Activated B cell treated with CpG ODN at 0.5 μM for 24 hours (primary cell): ENCODE measurements around the gene SLC17A8. TPM values are rescaled to one million over a fixed set of nuclear protein-coding genes. Genes with fewer than 3 reads are reported as not detected.

Experiments used
- ATAC-seq: fragments of 200-7000 bp; cut with Tn5 transposase; one replicate; pipeline ENCODE4 v1.10.0; 2021; ENCODE audit warnings: low read depth, mild to moderate bottlenecking, moderate library complexity
- CTCF ChIA-PET: fragments of 350-600 bp; sonication (Branson Sonifier 250); formaldehyde crosslinking; loops from one replicate; lab custom pipeline; 2021; ENCODE audit warnings: antibody characterized with exemption; lab: Charles Lee
- POLR2A ChIA-PET: fragments of 350-600 bp; sonication (Branson Sonifier 250); formaldehyde crosslinking; loops from one replicate; lab custom pipeline; 2021; ENCODE audit warnings: antibody characterized with exemption; lab: Charles Lee
- DNase-seq: peaks from one replicate; pipeline ENCODE4 v3.0.0; 2022
- H3K27ac Mint-ChIP-seq: one replicate; pipeline ENCODE4 v1.8.0; 2020; ENCODE audit warnings: mixed read lengths
- H3K27me3 Mint-ChIP-seq: one replicate; pipeline ENCODE4 v1.8.0; 2021; ENCODE audit warnings: mixed read lengths
- H3K36me3 Mint-ChIP-seq: one replicate; pipeline ENCODE4 v1.8.0; 2021; ENCODE audit warnings: low read depth, mixed read lengths
- H3K4me1 Mint-ChIP-seq: one replicate; pipeline ENCODE4 v1.8.0; 2021; ENCODE audit warnings: mixed read lengths
- H3K4me3 Mint-ChIP-seq: one replicate; pipeline ENCODE4 v1.8.0; 2020; ENCODE audit warnings: mild to moderate bottlenecking, mixed read lengths
- H3K9me3 Mint-ChIP-seq: one replicate; pipeline ENCODE4 v1.8.0; 2020; ENCODE audit warnings: mixed read lengths
- CTCF ChIP-seq: fragments of 200-600 bp; IDR thresholded peaks from one replicate; pipeline ENCODE4 v1.8.0; 2022; ENCODE audit warnings: antibody characterized with exemption, mild to moderate bottlenecking
- intact Hi-C: fragments of 100-400 bp; cut with micrococcal nuclease; formaldehyde crosslinking; loops from one replicate; pipeline ENCODE4 v1.15.1; 2024
- total RNA-seq: library from RNA; stranded (reverse); gene quantifications from 2 replicates; pipeline ENCODE4 v1.2.3, GENCODE V29; 2022

SLC17A8 gene
- total RNA-seq, 1 donor from 2014 or later: not detected

- H3K36me3 Mint-ChIP-seq: no peaks in the 10 kb centered on the region
- H3K27ac Mint-ChIP-seq: no peak overlapping the region
- intact Hi-C loops: no loop called here
- H3K27me3 Mint-ChIP-seq: no peaks in the 10 kb centered on the region
- H3K9me3 Mint-ChIP-seq: peaks cover 2% of the 10 kb centered on the region
- ChIA-PET CTCF (no interaction called here), POLR2A (no interaction called here)
- H3K4me3 Mint-ChIP-seq: no peak overlapping the region
- H3K4me1 Mint-ChIP-seq: no peaks in the 10 kb centered on the region
- ATAC-seq (no peak), DNase-seq (no peak)
- no peak for TF ChIP-seq CTCF
Observed at GRCh38 chr12:100433701-100434100, 76.8 kb downstream of the SLC17A8 start.

GRCh38 chr12:100434177-100434576 lies 77.3 kb downstream of the SLC17A8 start:
- no peak for DNase-seq
- H3K4me3 Mint-ChIP-seq: no peak overlapping the region
- no peak overlapping the region for H3K27ac Mint-ChIP-seq
- no peaks in the 10 kb centered on the region for H3K36me3 Mint-ChIP-seq
- POLR2A ChIA-PET: no interaction called here
- CTCF ChIA-PET: no interaction called here
- H3K4me1 Mint-ChIP-seq: no peaks in the 10 kb centered on the region
- ATAC-seq: no peak
- H3K9me3 Mint-ChIP-seq: peaks cover 2% of the 10 kb centered on the region
- H3K27me3 Mint-ChIP-seq: no peaks in the 10 kb centered on the region
- intact Hi-C loops: no loop called here
- TF ChIP-seq CTCF: no peak

DNA sequence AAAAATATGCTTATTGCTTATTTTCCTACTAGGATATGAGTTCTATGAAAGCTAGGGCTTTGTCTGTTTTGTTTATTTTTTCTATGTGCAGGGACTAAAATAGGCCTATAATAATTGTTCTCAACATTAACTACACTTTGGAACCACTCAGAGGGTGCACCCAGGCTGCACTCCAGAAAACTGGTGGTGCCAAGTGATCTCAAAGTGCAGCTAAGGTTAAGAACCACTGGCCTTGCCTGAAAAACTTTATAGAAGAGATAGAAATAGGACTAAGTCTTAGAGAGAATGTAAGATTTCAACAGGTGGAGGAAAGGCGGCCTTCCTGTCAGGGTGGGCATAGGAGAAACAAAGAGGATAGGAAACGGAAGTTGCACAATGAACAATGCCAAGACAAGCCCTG lies 79.1 kb downstream of the SLC17A8 start:
- H3K9me3 Mint-ChIP-seq: no peaks in the 10 kb centered on the region
- ATAC-seq: no peak
- ChIA-PET POLR2A (no interaction called here), CTCF (no interaction called here)
- H3K4me1 Mint-ChIP-seq: no peaks in the 10 kb centered on the region
- intact Hi-C loops: no loop called here
- no peaks in the 10 kb centered on the region for H3K27me3 Mint-ChIP-seq
- no peaks in the 10 kb centered on the region for H3K36me3 Mint-ChIP-seq
- H3K4me3 Mint-ChIP-seq: no peak overlapping the region
- TF ChIP-seq CTCF: no peak
- no peak for DNase-seq
- no peak overlapping the region for H3K27ac Mint-ChIP-seq

- no peaks in the 10 kb centered on the region for H3K27me3 Mint-ChIP-seq
Observed at GRCh38 chr12:100437038-100437841, 80.4 kb downstream of the SLC17A8 start.

GRCh38 chr12:100439797-100440196 lies 82.9 kb downstream of the SLC17A8 start:
- no peaks in the 10 kb centered on the region for H3K9me3 Mint-ChIP-seq
- no peak overlapping the region for H3K4me3 Mint-ChIP-seq
- H3K4me1 Mint-ChIP-seq: no peaks in the 10 kb centered on the region
- no peaks in the 10 kb centered on the region for H3K36me3 Mint-ChIP-seq
- H3K27ac Mint-ChIP-seq: no peak overlapping the region
- no peak for DNase-seq
- ATAC-seq: no peak
- ChIA-PET CTCF (no interaction called here), POLR2A (no interaction called here)
- no peak for TF ChIP-seq CTCF
- intact Hi-C loops: no loop called here
- H3K27me3 Mint-ChIP-seq: no peaks in the 10 kb centered on the region

More at GRCh38 chr12:100437038-100437841, 80.4 kb downstream of the SLC17A8 start:
- intact Hi-C loops: no loop called here
- DNase-seq: no peak
- no peak for TF ChIP-seq CTCF
- POLR2A ChIA-PET: no interaction called here
- CTCF ChIA-PET: no interaction called here
- H3K9me3 Mint-ChIP-seq: no peaks in the 10 kb centered on the region
- no peak overlapping the region for H3K4me3 Mint-ChIP-seq
- no peak for ATAC-seq
- H3K36me3 Mint-ChIP-seq: no peaks in the 10 kb centered on the region
- no peaks in the 10 kb centered on the region for H3K4me1 Mint-ChIP-seq
- H3K27ac Mint-ChIP-seq: no peak overlapping the region
